Epithelial cell of prostate (primary cell): ENCODE measurements around the gene ERN1.

Experiments
- DNase-seq: peaks from one replicate; pipeline ENCODE4 v3.0.0-alpha.2; 2011; ENCODE audit warnings: low read depth, low spot score
- H3K27ac ChIP-seq: fragments of 450-650 bp; 2 replicates; pipeline ENCODE4 v1.5.1; 2017; ENCODE audit warnings: mild to moderate bottlenecking

The ERN1 gene

DNA sequence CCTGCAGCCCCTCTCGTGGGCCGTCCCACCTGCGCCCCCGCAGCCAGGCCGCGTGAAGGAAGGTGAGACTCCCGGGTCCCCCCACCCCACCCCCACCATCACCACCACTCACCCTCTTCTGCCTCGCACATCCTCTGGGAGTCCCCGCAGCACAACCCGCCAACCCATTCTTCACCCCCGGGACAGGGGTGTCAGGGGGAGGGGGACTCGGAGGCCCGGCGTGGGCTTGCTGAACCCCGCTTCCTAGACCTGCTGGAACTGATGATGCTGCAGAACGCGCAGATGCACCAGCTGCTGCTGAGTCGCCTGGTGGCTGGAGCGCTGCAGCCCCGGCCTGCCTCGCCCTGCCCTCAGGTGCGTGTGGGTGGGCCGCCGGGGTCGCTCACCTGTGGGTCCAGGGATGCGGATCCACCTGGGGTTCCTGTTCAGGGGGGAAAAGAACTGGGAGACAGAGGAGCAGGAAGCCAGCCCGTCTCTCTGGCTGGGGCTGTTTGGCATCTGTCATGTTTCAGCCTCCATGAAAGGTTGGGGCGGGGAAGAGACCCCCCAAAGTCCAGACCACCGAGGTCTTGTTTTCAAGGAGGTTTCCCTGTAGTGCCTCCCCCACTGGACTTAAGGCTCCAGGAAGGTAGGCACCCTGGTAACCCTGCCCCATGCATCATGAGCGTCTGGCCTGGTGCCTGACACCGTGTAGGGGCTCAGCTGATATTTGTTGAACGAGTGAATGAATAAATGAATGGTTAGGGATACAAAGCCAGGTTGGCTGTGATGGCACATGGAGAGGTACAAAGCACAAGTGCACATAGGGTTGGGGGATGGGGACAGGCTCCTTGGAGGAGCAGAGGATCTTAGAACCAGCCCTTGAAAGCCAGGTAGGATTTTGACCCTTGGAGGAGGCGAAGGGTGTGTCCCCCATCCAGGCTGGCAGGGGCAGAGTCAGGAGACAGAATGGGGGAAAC lies 130.9 kb downstream of the ERN1 start:
- DNase-seq: no peak
- H3K27ac ChIP-seq: no peak overlapping the region

DNA sequence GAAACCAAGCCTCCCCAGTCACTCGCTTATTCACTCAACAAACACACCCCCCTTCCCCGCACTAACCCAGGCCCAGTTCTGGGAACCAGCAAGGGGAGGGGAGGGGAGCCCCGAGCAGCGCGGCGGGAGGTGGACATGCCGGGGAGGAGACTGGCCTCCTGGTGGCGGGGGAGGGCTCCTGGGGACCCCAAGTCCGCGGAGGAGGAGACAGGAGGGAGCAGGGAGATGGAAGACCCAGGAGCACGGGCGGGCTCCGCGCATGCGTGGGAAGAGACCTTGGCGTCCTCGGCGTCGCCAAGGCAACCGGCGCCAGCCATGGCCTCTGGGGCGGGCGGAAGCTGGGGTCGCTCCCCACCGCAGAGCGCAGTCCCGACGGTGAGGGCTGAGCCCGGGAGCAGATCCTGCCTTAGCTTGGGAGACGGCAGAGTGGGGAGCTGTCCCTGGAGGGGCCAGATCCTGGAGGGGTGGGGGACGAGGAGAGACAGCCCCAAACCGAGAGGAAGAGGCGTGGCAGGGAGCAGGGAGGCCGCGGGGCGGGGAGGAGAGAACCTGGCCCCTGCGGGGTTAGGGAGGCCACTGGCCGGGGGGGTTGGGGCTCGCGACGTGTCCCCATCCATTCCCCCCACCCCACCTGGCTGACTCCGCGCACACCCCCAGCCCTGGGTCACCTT lies 131.8 kb downstream of the ERN1 start, which contains the start of gene PRR29:
TSS of gene PRR29 (plus strand) at position 302 of the 671 bp plus-strand sequence. CDS start at position 316, 14 bp downstream.
- H3K27ac ChIP-seq: no peak within 1 kb of the TSS
- no peak for DNase-seq

DNA sequence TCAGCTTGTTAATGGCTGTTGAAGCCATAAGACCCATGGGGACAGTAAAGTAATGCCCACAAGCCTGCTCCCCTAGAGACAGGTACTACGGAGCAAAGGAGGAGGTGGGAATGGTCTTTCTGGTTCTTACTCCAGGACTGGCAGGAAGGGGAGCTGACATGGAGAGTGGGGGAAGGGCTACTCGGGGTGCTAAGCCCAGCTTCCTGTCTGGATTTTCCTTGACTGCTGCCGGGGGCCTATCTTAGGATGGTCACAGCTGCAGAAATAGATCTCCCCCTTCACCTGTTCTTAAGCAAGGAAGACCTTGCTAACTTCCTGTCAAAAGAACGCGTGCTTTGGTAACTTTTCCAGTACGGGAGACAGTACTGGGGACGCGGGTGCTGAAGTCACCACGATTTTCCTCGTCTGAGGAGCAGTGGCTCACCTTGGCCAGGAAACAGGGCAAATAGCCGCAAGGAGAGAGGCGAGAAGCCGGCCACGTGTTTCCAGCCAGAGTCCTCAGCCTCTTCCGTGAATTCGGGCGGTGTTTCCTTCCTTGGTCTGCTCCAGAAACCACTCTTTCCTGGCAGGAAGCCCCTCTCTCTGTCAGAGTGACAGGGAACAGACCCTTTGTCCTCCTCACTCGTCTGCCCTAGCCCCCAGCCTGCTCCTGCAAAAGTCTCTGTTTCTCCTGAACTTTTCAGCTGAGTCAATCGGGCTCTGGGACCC lies 132.4 kb downstream of the ERN1 start:
- no peak overlapping the region for H3K27ac ChIP-seq
- no peak for DNase-seq

DNA sequence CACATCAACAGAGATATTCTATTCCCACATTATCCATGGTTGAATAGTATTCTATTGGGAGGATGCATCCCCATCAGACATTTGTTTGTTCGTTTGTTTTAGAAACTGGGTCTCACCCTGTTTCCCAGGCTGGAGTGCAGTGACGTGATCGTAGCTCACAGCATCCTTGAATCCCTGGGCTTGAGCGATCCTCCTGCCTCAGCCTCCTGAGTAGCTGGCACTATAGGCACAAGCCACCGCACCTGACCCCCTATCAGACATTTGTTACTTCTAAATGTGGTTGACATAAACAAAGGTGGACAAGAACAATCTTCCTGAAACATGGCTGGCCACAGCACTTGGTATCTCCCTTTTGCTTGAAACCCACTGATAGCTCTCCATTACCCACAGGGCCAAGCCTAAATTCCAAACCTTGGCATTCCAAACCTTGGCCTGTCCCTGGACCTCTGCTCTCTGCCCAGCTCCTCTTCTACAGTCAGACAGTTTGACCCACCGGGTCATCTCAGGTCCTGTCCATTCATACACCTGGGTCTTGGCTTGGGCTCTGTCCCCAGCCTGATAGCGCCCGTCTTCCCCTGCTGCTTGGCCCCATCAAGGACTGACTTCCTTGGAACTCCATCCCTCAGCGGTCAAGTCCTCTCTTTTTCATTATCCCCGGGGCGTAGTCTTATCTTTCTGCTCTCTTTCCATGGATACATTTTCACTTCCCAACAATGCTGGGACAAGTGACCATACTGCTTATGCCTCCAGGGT lies 133.3 kb downstream of the ERN1 start:
- no peak overlapping the region for H3K27ac ChIP-seq
- DNase-seq: no peak

DNA sequence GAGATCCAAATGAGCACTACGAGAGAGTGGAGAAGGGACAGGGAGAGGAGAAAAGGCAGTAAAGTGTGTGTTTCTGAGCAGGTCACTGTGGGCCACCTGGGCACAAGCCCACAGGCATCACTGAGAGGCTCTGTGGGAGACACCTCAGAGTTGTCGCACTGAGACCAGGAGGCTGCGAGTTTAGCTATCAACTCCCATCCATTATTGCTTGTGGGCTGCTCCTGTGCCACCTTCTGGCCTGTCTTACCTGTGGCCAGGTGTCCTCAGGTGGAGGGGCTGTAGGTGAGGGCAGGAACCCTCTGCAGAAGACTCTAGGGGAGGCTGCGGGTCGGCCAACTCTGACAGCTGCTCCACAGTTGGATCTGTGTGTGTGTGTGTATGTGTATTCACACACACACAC lies 134.3 kb downstream of the ERN1 start:
- H3K27ac ChIP-seq: no peak overlapping the region
- no peak for DNase-seq

DNA sequence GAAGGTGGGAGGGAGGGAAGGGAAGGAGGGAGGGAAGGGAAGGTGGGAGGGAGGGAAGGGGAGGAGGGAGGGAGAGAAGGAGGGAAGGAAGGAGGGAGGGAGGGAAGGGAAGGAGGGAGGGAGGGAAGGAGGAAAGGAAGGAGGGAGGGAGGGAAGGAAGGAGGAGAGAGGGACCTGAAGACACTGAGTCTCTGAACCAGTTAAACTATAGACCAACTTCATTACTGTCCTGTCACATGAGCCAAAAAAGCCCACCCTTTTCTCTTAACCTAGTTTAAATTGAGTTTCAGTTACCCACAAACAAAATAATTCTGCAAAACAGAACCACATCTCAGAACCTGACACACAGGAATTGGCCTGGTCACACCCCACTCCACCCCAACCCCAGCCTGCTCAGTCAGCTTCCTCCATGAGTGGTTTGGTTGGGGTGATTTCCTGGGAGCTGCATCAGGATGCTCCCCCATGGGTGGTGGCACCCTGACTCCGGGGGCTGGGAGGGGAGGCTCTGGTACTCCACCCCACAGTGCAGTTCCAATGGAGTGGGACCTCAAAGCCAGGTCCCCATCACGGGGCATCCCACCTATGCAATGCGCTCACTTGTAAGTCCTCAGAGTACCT lies 136.5 kb downstream of the ERN1 start:
- DNase-seq: no peak
- H3K27ac ChIP-seq: no peak overlapping the region

DNA sequence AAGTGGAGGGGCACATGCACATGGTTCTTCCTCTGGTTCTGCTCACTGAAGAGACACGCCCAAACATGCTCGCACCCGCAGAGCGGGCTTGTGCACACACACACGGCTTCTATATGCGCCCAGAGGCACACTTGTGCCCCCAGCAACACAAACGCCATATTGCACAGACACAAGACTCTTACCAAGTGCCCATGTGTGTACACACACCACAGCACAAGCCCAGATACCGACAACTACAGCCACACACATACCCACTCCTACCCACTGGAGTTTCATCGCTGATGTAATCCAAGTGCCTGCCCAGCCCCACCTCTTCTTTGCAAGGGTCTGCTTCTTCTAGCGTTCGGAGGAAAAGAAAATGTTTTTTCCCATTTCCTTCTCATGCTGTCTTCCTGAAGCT lies 138.3 kb downstream of the ERN1 start:
- no peak overlapping the region for H3K27ac ChIP-seq
- no peak for DNase-seq

DNA sequence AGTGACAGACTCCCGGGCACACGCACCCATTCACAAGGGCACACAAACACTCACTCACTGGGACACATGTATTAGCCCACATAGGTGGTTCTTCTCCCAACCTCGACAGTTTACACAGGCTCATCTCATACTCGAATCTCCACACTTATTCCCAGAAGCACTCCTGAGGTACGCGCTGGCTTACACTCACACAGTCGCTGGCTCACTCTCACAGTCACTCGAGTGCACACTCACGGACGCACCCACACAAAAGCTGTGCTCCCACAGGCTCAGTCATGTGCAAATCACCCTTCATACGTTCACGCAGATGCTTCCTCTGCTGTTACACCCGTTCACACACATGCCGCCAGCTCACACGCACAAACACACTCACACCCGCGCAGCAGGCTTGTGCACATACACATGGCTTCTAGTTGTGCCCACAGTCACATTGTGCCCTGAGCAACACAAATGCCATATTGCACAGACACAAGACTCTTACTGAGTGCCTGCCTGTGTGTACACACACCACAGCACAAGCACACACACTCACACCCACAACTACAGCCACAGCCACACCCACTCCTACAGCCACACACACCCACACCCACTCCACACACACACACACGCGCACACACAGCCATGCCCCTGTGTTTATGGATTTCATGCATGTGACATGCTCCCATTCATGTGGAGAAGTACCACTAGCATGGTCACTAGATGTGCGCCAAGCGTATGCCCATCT lies 140.2 kb downstream of the ERN1 start:
- no peak for DNase-seq
- H3K27ac ChIP-seq: no peak overlapping the region
